Heart left ventricle (tissue), 16 donors: ENCODE measurements around the gene LAMC1. TPM values are rescaled to one million over a fixed set of nuclear protein-coding genes. Genes with fewer than 3 reads are reported as not detected.

Experiments
- ATAC-seq, 4 donors: fragments of 200-7000 bp; cut with Tn5 transposase; one replicate each; pipeline ENCODE4 v1.9.1; 2020 to 2022; ENCODE audit warnings: moderate library complexity in 4 of 4, mild to moderate bottlenecking in 3 of 4, moderate number of reproducible peaks in 1 of 4
- DNase-seq, 5 donors: peaks; one replicate each; pipeline ENCODE4 v3.0.0-alpha.2; 2020
- H3K27ac ChIP-seq, 12 donors: fragments of 200-600 bp; sonication (generic) in 4 of 12; one replicate each; pipeline versions ENCODE4 v1.5.0 to v1.8.0; 2016 to 2022; ENCODE audit warnings: mild to moderate bottlenecking in 2 of 12
- H3K27me3 ChIP-seq, 9 donors: fragments of 200-600 bp; sonication (generic) in 2 of 9; one replicate each; pipeline versions ENCODE4 v1.5.1 to v1.8.0; 2016 to 2022; ENCODE audit warnings: mild to moderate bottlenecking in 3 of 9
- H3K36me3 ChIP-seq, 9 donors: fragments of 200-600 bp; sonication (generic) in 2 of 9; one replicate each; pipeline versions ENCODE4 v1.5.0 to v1.8.0; 2018 to 2022; ENCODE audit warnings: mild to moderate bottlenecking in 2 of 9
- H3K4me1 ChIP-seq, 12 donors: fragments of 200-600 bp; sonication (generic) in 4 of 12; one replicate each; pipeline versions ENCODE4 v1.5.0 to v1.8.0; 2016 to 2022; ENCODE audit warnings: mild to moderate bottlenecking in 3 of 12
- H3K4me3 ChIP-seq, 12 donors: fragments of 200-600 bp; sonication (generic) in 4 of 12; one replicate each; pipeline versions ENCODE4 v1.5.0 to v1.8.0; 2017 to 2022; ENCODE audit warnings: mild to moderate bottlenecking in 9 of 12, moderate library complexity in 4 of 12
- H3K9me3 ChIP-seq, 12 donors: fragments of 200-600 bp; sonication (generic) in 4 of 12; one replicate each; pipeline versions ENCODE4 v1.5.0 to v1.8.0; 2016 to 2022; ENCODE audit warnings: mild to moderate bottlenecking in 1 of 12
- CTCF ChIP-seq, 12 donors: fragments of 200-600 bp; sonication (generic) in 4 of 12; IDR thresholded peaks; one replicate each; pipeline versions ENCODE4 v1.5.0 to v1.8.0; 2018 to 2022; ENCODE audit warnings: antibody characterized with exemption in 12 of 12, mild to moderate bottlenecking in 5 of 12
- POLR2A ChIP-seq, 2 donors: fragments of 450-650 bp; IDR thresholded peaks; one replicate each; pipeline ENCODE4 v1.6.1; 2017; ENCODE audit warnings: antibody characterized with exemption in 2 of 2, mild to moderate bottlenecking in 2 of 2, moderate library complexity in 2 of 2
- WGBS, 4 donors: extraction: QIAGEN DNeasy Blood & Tissue Kit in 2 of 4; methylation state at CpG; one replicate each; pipeline versions ENCODE4 v1.1.5 to v1.1.7; 2013 to 2018; 5-methylcytosine and 5-hydroxymethylcytosine counted together
- intact Hi-C, 10 donors: fragments of 100-400 bp; cut with DNase I; formaldehyde crosslinking; loops; one replicate each; pipeline versions ENCODE4 v1.11.1 to v1.14.2; 2022
- polyA plus RNA-seq, 2 donors: library from polyadenylated mRNA; stranded (reverse); fragments of 200-250 nt; gene quantifications; one replicate each; pipeline ENCODE4 v1.2.3, GENCODE V29; 2013
- total RNA-seq, 9 donors: library from RNA; depleted of rRNA in 2 of 9; stranded (reverse); fragments of >200 nt in 2 of 9; fragmentation: NEBNext Ultra II Directional in 3 of 9; extraction: Animal tissue kit (Norgen Biotek cat#: 25700) in 3 of 9; gene quantifications; one replicate each; pipeline versions ENCODE4 v1.1.0 to v1.2.4, GENCODE V29; 2016 to 2023
- donor health status: ischemic (EF 13 %, LVEDD 7.1; RV severe dilation, severe dysfunction).
- donor health status: healthy with polysubstance abuse.
- donor health status: DM: no; HTN: yes; CAD: no.
- donor health status: DM: no; HTN: no; CAD: no.
- donor health status: ischemic (EF 25% LVEDD 6.9; RV normal size, moderate dysfunction).
- donor health status: ischemic (EF 25% LVEDD 5.7; RV mildly dilated, moderate dysfunction).
- donor health status: healthy.
- donor health status: DM: yes; HTN: yes; CAD: no.
- donor health status: ischemic (EF 35%, LVEDD 5.7; RV mildly dilated, moderate dysfunction).
- donor health status: nonischemic (EF 11% LVEDD 7.7; RV severe dilation, severe dysfunction).
- donor health status: DM: yes; HTN: yes; CAD: no.
- donor health status: PGD.
- donor health status: ischemic (EF 29% LVEDD 5.4; RV normal size, mild dysfunction).
- donor health status: nonischemic (EF 23%, LVEDD 6.1; RV moderate dilation, normal function).

Gene LAMC1
- total and polyA plus RNA-seq, 11 donors, result 22.9 to 226 (median 119) TPM

- no peaks in the 10 kb centered on the region for H3K9me3 ChIP-seq
- 63 to 81% (median 73%) methylated on average over 1 of the region's 1 CpG for WGBS, 4 donors
- DNase-seq (no peak), ATAC-seq (no peak)
- no peak for TF ChIP-seq CTCF (IDR thresholded peaks at IDR 0.05)
- TF ChIP-seq POLR2A (IDR thresholded peaks at IDR 0.05), result no peak
- peaks cover 0 to 12% (median 0%) of the 10 kb centered on the region in 9 donors for H3K27me3 ChIP-seq
- H3K4me3 ChIP-seq, result no peak overlapping the region
- no peak overlapping the region for H3K27ac ChIP-seq
- H3K4me1 ChIP-seq, result no peaks in the 10 kb centered on the region
- intact Hi-C loops, result no loop called here
- H3K36me3 ChIP-seq, result no peaks in the 10 kb centered on the region
These were observed 165.0 kb downstream of the LAMC1 start for GRCh38 chr1:183188240-183188639.

- WGBS, 4 donors, result 67 to 78% (median 76%) methylated on average over 1 of the region's 1 CpG
- DNase-seq (no peak), ATAC-seq (peak in 1 of 4 donors; percentile 50)
- TF ChIP-seq CTCF (IDR thresholded peaks at IDR 0.05) (no peak), POLR2A (IDR thresholded peaks at IDR 0.05) (no peak)
- H3K4me3 ChIP-seq, result no peak overlapping the region
- no peaks in the 10 kb centered on the region for H3K9me3 ChIP-seq
- H3K27me3 ChIP-seq, result peaks cover 0 to 3% (median 0%) of the 10 kb centered on the region in 9 donors
- H3K27ac ChIP-seq, result no peak overlapping the region
- H3K4me1 ChIP-seq, result peaks cover 0 to 10% (median 0%) of the 10 kb centered on the region in 12 donors
- H3K36me3 ChIP-seq, result no peaks in the 10 kb centered on the region
- intact Hi-C loops, result no loop called here
These were observed 168.6 kb downstream of the LAMC1 start for GRCh38 chr1:183191833-183192232.

GRCh38 chr1:183193963-183194525 lies 170.8 kb downstream of the LAMC1 start:
- Histone ChIP-seq H3K36me3 (no peaks in the 10 kb centered on the region), H3K9me3 (no peaks in the 10 kb centered on the region), H3K4me3 (no peak overlapping the region), H3K27me3 (no peaks in the 10 kb centered on the region), H3K4me1 (peaks cover 0 to 10% (median 0%) of the 10 kb centered on the region in 12 donors), H3K27ac (no peak overlapping the region)
- TF ChIP-seq POLR2A (IDR thresholded peaks at IDR 0.05), result no peak
- ATAC-seq (no peak), DNase-seq (no peak)
- intact Hi-C loops, result no loop called here
- WGBS, 4 donors, result 70 to 97% (median 91%) methylated on average over 4 of the region's 4 CpGs

- Histone ChIP-seq H3K4me3 (no peak overlapping the region), H3K27me3 (no peaks in the 10 kb centered on the region), H3K36me3 (no peaks in the 10 kb centered on the region), H3K4me1 (peaks cover 0 to 10% (median 0%) of the 10 kb centered on the region in 12 donors), H3K27ac (no peak overlapping the region), H3K9me3 (no peaks in the 10 kb centered on the region)
- ATAC-seq (no peak), DNase-seq (no peak)
- 79 to 96% (median 91%) methylated on average over 1 of the region's 1 CpG for WGBS, 4 donors
- intact Hi-C loops, result no loop called here
- TF ChIP-seq POLR2A (IDR thresholded peaks at IDR 0.05) (no peak), CTCF (IDR thresholded peaks at IDR 0.05) (no peak)
These were observed 171.4 kb downstream of the LAMC1 start for GRCh38 chr1:183194527-183195141.
